GM12878 (cell line): ENCODE data around the gene NOB1. TPM values are rescaled to one million over a fixed set of nuclear protein-coding genes. Genes with fewer than 3 reads are reported as not detected.
A peak's percentile ranks its signal among the peaks of the same experiment; 100 is the strongest.

Source experiments
- ATAC-seq: fragments of 200-7000 bp; cut with Tn5 transposase; 3 replicates; pipeline ENCODE4 v1.9.1; 2020; ENCODE audit warnings: mild to moderate bottlenecking, moderate library complexity
- BruUV-seq: library from RNA; stranded (reverse); fragments of 400-500 nt; replicated peaks from 2 replicates; lab custom pipeline; 2021; lab: Mats Ljungman, UMichigan
- CTCF ChIA-PET: fragments of 300-600 bp; sonication (Branson Sonifier 250); formaldehyde crosslinking; extraction: SDS; loops from one replicate; lab custom pipeline; 2021; ENCODE audit warnings: inconsistent platforms; lab: Yijun Ruan, JAX
- POLR2A ChIA-PET: fragments of 350-600 bp; formaldehyde crosslinking; extraction: SDS; loops from one replicate; lab custom pipeline; 2021; ENCODE audit warnings: inconsistent platforms; lab: Charles Lee
- RAD21 ChIA-PET: fragments of 300-600 bp; sonication (Branson Sonifier 250); formaldehyde crosslinking; loops from one replicate; lab custom pipeline; 2023; ENCODE audit warnings: antibody characterized with exemption; ENCODE audit not compliant: unreplicated experiment; lab: Charles Lee
- SMC1A ChIA-PET: fragments of 300-600 bp; sonication (Branson Sonifier 250); formaldehyde crosslinking; loops from one replicate; lab custom pipeline; 2023; ENCODE audit not compliant: unreplicated experiment, uncharacterized antibody; lab: Charles Lee
- DNase-seq: peaks from one replicate; pipeline ENCODE4 v3.0.0-alpha.2; 2011; ENCODE audit warnings: low read depth, low spot score
- FAIRE-seq: peaks from 3 replicates; lab custom pipeline; 2011; peaks lifted over from hg19 to GRCh38; lab: Jason Lieb, UNC
- H2AFZ ChIP-seq: 2 replicates; pipeline ENCODE4 v1.6.0; 2011; ENCODE audit warnings: low read depth, low read length, control low read depth; ENCODE audit not compliant: control insufficient read depth
- H3K27ac ChIP-seq: 2 replicates; pipeline ENCODE4 v1.5.1; 2011; ENCODE audit warnings: control low read depth; ENCODE audit not compliant: control insufficient read depth, insufficient read depth
- H3K27me3 ChIP-seq, 2 experiments: replicated peaks in 1 of 2; 2 replicates each; pipeline versions ENCODE4 v1.6.0 to v1.6.1; 2011; ENCODE audit warnings: low read length in 1 of 2; ENCODE audit not compliant: control insufficient read depth in 2 of 2, insufficient read depth in 2 of 2
- H3K36me3 ChIP-seq, 2 experiments: 2 replicates each; pipeline ENCODE4 v1.5.1; 2011; ENCODE audit warnings: low read length in 1 of 2; ENCODE audit not compliant: control insufficient read depth in 2 of 2, insufficient read depth in 2 of 2
- H3K4me1 ChIP-seq: 2 replicates; pipeline ENCODE4 v1.6.1; 2011; ENCODE audit warnings: mild to moderate bottlenecking, low read length, moderate library complexity, mixed read lengths; ENCODE audit not compliant: control insufficient read depth, insufficient read depth
- H3K4me2 ChIP-seq: 2 replicates; pipeline ENCODE4 v1.6.0; 2011; ENCODE audit warnings: control low read depth; ENCODE audit not compliant: control insufficient read depth, insufficient read depth
- H3K4me3 ChIP-seq: fragments of 200-600 bp; sonication (generic); 2 replicates; pipeline ENCODE4 v1.5.1; 2016
- H3K79me2 ChIP-seq: 2 replicates; pipeline ENCODE4 v1.6.0; 2011; ENCODE audit warnings: low read length; ENCODE audit not compliant: control insufficient read depth, insufficient read depth
- H3K9ac ChIP-seq: 2 replicates; pipeline ENCODE4 v1.8.0; 2011; ENCODE audit warnings: low read length, control low read depth, mixed read lengths; ENCODE audit not compliant: control insufficient read depth, insufficient read depth
- H3K9me3 ChIP-seq: replicated peaks from 3 replicates; pipeline ENCODE4 v1.5.1; 2011; ENCODE audit warnings: mild to moderate bottlenecking, low read length; ENCODE audit not compliant: control insufficient read depth, insufficient read depth
- H4K20me1 ChIP-seq: 2 replicates; pipeline ENCODE4 v1.6.0; 2011; ENCODE audit not compliant: control insufficient read depth, insufficient read depth
- DPF2 ChIP-seq: fragments of 450-650 bp; IDR thresholded peaks from 2 replicates; pipeline ENCODE4 v1.6.1; 2017; ENCODE audit warnings: mild to moderate bottlenecking
- E2F8 ChIP-seq: fragments of 450-650 bp; IDR thresholded peaks from 2 replicates; pipeline ENCODE4 v1.6.1; 2018; ENCODE audit warnings: mild to moderate bottlenecking, low read depth, moderate library complexity; ENCODE audit not compliant: partially characterized antibody
- RELB ChIP-seq: fragments of 450-650 bp; IDR thresholded peaks from 2 replicates; pipeline ENCODE4 v1.6.1; 2017; ENCODE audit warnings: low read depth, mild to moderate bottlenecking, moderate library complexity
- REST ChIP-seq: IDR thresholded peaks from 2 replicates; pipeline ENCODE4 v1.6.1; 2012; ENCODE audit warnings: mild to moderate bottlenecking, low read depth, low read length
- WRNIP1 ChIP-seq: IDR thresholded peaks from 2 replicates; pipeline ENCODE4 v1.6.1; 2011; ENCODE audit warnings: low read depth, low read length, improper control_type of control experiment, borderline replicate concordance
- WGBS: methylation state at CpG from one replicate; pipeline ENCODE4 v1.1.6; 2016; ENCODE audit warnings: low lambda C conversion rate; ENCODE audit not compliant: insufficient replicate concordance, insufficient coverage; ENCODE audit errors: missing lambda C conversion rate; 5-methylcytosine and 5-hydroxymethylcytosine counted together
- in situ Hi-C: fragments of 300-500 bp; cut with MboI; formaldehyde crosslinking; loops from 9 replicates; pipeline ENCODE4 v1.14.3; 2018; ENCODE audit warnings: mixed read lengths
- intact Hi-C: fragments of 100-400 bp; cut with micrococcal nuclease; formaldehyde crosslinking; loops from one replicate; pipeline ENCODE4 v1.14.2; 2022; ENCODE audit not compliant: unreplicated experiment
- polyA plus RNA-seq, 11 experiments: library from polyadenylated mRNA; depleted of rRNA in 4 of 11; unstranded in 6 of 11; stranded (reverse) in 5 of 11; fragments of >200 nt; fragmentation: Nextera tagmentation in 4 of 11; fragmentation: Illumina TruSeq in 1 of 11; extraction: Ambion mirVana in 4 of 11; extraction: Trizol in 1 of 11; gene quantifications; 1 replicate in 1 of 11; 2 replicates in 10 of 11; pipeline versions ENCODE4 v1.2.1 to v1.2.3, GENCODE V29; 2011 to 2016; ENCODE audit warnings: inconsistent platforms in 2 of 11, missing spikeins in 2 of 11, low read depth in 1 of 11
- total RNA-seq, 4 experiments: library from RNA; depleted of rRNA in 3 of 4; stranded (reverse); fragments of >200 nt in 3 of 4; fragmentation: Illumina TruSeq in 1 of 4; extraction: Trizol in 1 of 4; gene quantifications; 2 replicates each; pipeline versions ENCODE4 v1.2.1 to v1.2.3, GENCODE V29; 2013 to 2021

Gene NOB1
- total and polyA plus RNA-seq, 10 of the 15 experiments (the other 5 are each of a cell fraction or from before 2014, with no cell fraction given): 31.1 to 117 (median 78.0) TPM

- no peak for TF ChIP-seq RELB
Observed at GRCh38 chr16:69804297-69804696, 49.6 kb upstream of the NOB1 start (continued).

GRCh38 chr16:69799611-69800031 is 44.9 kb upstream of the NOB1 start:
- FAIRE-seq (no peak), DNase-seq (no peak), ATAC-seq (no peak)
- Histone ChIP-seq H3K27me3 (no peaks in the 10 kb centered on the region), H3K4me2 (no peak overlapping the region), H3K27ac (no peak overlapping the region), H3K36me3 (peaks cover 0 to 7% of the 10 kb centered on the region in 2 experiments; a peak in 2 of 4 replicates), H3K9me3 (no peaks in the 10 kb centered on the region), H2AFZ (no peak overlapping the region), H3K9ac (no peak overlapping the region), H4K20me1 (no peaks in the 10 kb centered on the region; the same call in 1 of the 2 replicates), H3K4me3 (no peak overlapping the region), H3K4me1 (no peaks in the 10 kb centered on the region), H3K79me2 (no peaks in the 10 kb centered on the region)
- SMC1A ChIA-PET: no interaction called here
- CTCF ChIA-PET: interaction anchor here (1.0 to 7.7 kb wide), 2 partner anchors 8 to 130 kb away, joined by 4 to 114 read pairs; no protein-coding TSS in a partner anchor
- TF ChIP-seq WRNIP1: no peak
- no peak for TF ChIP-seq E2F8
- no peak for TF ChIP-seq REST
- TF ChIP-seq DPF2: no peak
- RAD21 ChIA-PET: interaction anchor here (0.6 kb wide), 1 partner anchor 131 kb away, joined by 3 read pairs; no protein-coding TSS in a partner anchor
- POLR2A ChIA-PET: no interaction called here
- in situ Hi-C loops: no loop called here
- WGBS: 95% methylated on average over 11 of the region's 11 CpGs
- TSS peak; percentile 55 for BruUV-seq
- intact Hi-C loops: no loop called here
